Panc1 (cell line): ENCODE data around the gene VWA2.

ENCODE experiments used
- POLR2AphosphoS5 ChIP-seq: IDR thresholded peaks from 2 replicates; pipeline ENCODE4 v1.6.1; 2012; ENCODE audit warnings: mild to moderate bottlenecking, low read depth, low read length, moderate library complexity
- SIN3A ChIP-seq: IDR thresholded peaks from 2 replicates; pipeline ENCODE4 v1.6.1; 2012; ENCODE audit warnings: low read depth, mild to moderate bottlenecking, low read length, moderate library complexity, borderline replicate concordance; ENCODE audit not compliant: insufficient read depth
- TCF7L2 ChIP-seq: IDR thresholded peaks from 2 replicates; pipeline ENCODE4 v1.6.1; 2011; ENCODE audit warnings: mild to moderate bottlenecking, low read depth, low read length, inconsistent platforms
- TF ChIP-seq, protein P1 (sequence below): fragments of 450-650 bp; IDR thresholded peaks from 2 replicates; pipeline ENCODE4 v1.5.1; 2017; ENCODE audit warnings: mild to moderate bottlenecking
- TF ChIP-seq, protein P2 (sequence below), 2 experiments: IDR thresholded peaks; 2 replicates each; pipeline ENCODE4 v1.6.1; 2011 to 2012; ENCODE audit warnings: low read depth in 2 of 2, control low read depth in 1 of 2, low read length in 1 of 2, mild to moderate bottlenecking in 1 of 2, moderate library complexity in 1 of 2; ENCODE audit not compliant: insufficient read depth in 1 of 2

DNA sequence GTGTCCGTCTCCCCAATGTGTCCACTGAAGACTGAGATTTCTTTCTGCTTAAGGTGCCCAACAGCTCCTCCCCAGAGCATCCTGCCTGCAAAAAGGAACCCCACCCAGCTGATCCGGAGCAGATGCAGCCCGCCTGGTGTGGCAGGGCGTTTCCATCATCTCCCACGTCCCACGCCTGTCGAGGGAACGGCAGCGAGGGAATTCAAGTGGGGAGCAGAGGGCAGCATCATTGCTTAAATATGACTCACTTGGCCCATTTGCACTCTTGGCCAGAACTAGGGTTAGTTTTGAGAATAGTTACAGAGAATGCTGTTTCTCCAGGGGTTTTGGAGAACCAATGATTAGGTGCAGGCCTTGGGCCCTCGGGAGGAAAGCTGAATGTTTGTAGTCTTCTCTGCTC lies 20.8 kb downstream of the VWA2 start:
- TF ChIP-seq, protein P1, sequence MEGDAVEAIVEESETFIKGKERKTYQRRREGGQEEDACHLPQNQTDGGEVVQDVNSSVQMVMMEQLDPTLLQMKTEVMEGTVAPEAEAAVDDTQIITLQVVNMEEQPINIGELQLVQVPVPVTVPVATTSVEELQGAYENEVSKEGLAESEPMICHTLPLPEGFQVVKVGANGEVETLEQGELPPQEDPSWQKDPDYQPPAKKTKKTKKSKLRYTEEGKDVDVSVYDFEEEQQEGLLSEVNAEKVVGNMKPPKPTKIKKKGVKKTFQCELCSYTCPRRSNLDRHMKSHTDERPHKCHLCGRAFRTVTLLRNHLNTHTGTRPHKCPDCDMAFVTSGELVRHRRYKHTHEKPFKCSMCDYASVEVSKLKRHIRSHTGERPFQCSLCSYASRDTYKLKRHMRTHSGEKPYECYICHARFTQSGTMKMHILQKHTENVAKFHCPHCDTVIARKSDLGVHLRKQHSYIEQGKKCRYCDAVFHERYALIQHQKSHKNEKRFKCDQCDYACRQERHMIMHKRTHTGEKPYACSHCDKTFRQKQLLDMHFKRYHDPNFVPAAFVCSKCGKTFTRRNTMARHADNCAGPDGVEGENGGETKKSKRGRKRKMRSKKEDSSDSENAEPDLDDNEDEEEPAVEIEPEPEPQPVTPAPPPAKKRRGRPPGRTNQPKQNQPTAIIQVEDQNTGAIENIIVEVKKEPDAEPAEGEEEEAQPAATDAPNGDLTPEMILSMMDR: no peak
- TF ChIP-seq POLR2AphosphoS5 (no peak), SIN3A (no peak), TCF7L2 (no peak)
- TF ChIP-seq, protein P2, sequence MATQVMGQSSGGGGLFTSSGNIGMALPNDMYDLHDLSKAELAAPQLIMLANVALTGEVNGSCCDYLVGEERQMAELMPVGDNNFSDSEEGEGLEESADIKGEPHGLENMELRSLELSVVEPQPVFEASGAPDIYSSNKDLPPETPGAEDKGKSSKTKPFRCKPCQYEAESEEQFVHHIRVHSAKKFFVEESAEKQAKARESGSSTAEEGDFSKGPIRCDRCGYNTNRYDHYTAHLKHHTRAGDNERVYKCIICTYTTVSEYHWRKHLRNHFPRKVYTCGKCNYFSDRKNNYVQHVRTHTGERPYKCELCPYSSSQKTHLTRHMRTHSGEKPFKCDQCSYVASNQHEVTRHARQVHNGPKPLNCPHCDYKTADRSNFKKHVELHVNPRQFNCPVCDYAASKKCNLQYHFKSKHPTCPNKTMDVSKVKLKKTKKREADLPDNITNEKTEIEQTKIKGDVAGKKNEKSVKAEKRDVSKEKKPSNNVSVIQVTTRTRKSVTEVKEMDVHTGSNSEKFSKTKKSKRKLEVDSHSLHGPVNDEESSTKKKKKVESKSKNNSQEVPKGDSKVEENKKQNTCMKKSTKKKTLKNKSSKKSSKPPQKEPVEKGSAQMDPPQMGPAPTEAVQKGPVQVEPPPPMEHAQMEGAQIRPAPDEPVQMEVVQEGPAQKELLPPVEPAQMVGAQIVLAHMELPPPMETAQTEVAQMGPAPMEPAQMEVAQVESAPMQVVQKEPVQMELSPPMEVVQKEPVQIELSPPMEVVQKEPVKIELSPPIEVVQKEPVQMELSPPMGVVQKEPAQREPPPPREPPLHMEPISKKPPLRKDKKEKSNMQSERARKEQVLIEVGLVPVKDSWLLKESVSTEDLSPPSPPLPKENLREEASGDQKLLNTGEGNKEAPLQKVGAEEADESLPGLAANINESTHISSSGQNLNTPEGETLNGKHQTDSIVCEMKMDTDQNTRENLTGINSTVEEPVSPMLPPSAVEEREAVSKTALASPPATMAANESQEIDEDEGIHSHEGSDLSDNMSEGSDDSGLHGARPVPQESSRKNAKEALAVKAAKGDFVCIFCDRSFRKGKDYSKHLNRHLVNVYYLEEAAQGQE (IDR thresholded peaks at IDR 0.05; ENCODE audit: insufficient read depth in 1 of 2, low read depth in 2 of 2, low read length in 1 of 2): no peak
